CD4-positive, alpha-beta memory T cell (primary cell): ENCODE measurements around the gene PLXND1. TPM values are rescaled to one million over a fixed set of nuclear protein-coding genes. Genes with fewer than 3 reads are reported as not detected.
"Not testable (repeated sequence)": the region's sequence is repeated elsewhere in the genome, so short reads cannot be mapped to it uniquely, and the experiment has no call there.

Experiments used
- CTCF ChIA-PET: fragments of 350-600 bp; sonication (Branson Sonifier 250); formaldehyde crosslinking; loops from one replicate; lab custom pipeline; 2021; ENCODE audit warnings: inconsistent platforms; ENCODE audit not compliant: partially characterized antibody; lab: Charles Lee
- POLR2A ChIA-PET: fragments of 350-600 bp; sonication (Branson Sonifier 250); formaldehyde crosslinking; loops from one replicate; lab custom pipeline; 2021; ENCODE audit not compliant: partially characterized antibody; lab: Charles Lee
- DNase-seq, 5 donors: peaks; one replicate each; pipeline versions ENCODE4 v3.0.0 to v3.0.0-alpha.2; 2020 to 2022; ENCODE audit warnings: mixed read lengths in 1 of 5
- H3K27ac ChIP-seq: one replicate; pipeline ENCODE4 v1.7.0; 2013; ENCODE audit warnings: low read depth, low read length
- H3K27me3 ChIP-seq: 2 replicates; pipeline ENCODE4 v1.7.0; 2013; ENCODE audit warnings: mild to moderate bottlenecking, low read length, moderate library complexity; ENCODE audit not compliant: insufficient read depth
- H3K36me3 ChIP-seq: 2 replicates; pipeline ENCODE4 v1.7.0; 2013; ENCODE audit warnings: mild to moderate bottlenecking, low read length, moderate library complexity; ENCODE audit not compliant: insufficient read depth
- H3K4me1 ChIP-seq: 2 replicates; pipeline ENCODE4 v1.7.0; 2013; ENCODE audit warnings: mild to moderate bottlenecking, low read length, moderate library complexity; ENCODE audit not compliant: insufficient read depth
- H3K4me3 ChIP-seq, 2 donors: one replicate each; pipeline ENCODE4 v1.7.0; 2013; ENCODE audit warnings: low read length in 2 of 2, mild to moderate bottlenecking in 1 of 2
- H3K9me3 ChIP-seq, 2 donors: one replicate each; pipeline ENCODE4 v1.7.0; 2013; ENCODE audit warnings: low read length in 2 of 2, control low read depth in 1 of 2; ENCODE audit not compliant: control insufficient read depth in 1 of 2
- H3K27ac Mint-ChIP-seq, 7 donors: one replicate each; pipeline ENCODE4 v1.8.0; 2020 to 2021; ENCODE audit warnings: mixed read lengths in 7 of 7, mild to moderate bottlenecking in 6 of 7, inconsistent platforms in 3 of 7, moderate library complexity in 3 of 7
- H3K27me3 Mint-ChIP-seq, 2 donors: one replicate each; pipeline ENCODE4 v1.8.0; 2020 to 2021; ENCODE audit warnings: mixed read lengths in 2 of 2
- H3K36me3 Mint-ChIP-seq, 2 donors: one replicate each; pipeline ENCODE4 v1.8.0; 2020 to 2021; ENCODE audit warnings: mixed read lengths in 2 of 2, inconsistent platforms in 1 of 2, mild to moderate bottlenecking in 1 of 2
- H3K4me1 Mint-ChIP-seq, 4 donors: one replicate each; pipeline ENCODE4 v1.8.0; 2020 to 2021; ENCODE audit warnings: mixed read lengths in 4 of 4, mild to moderate bottlenecking in 1 of 4
- H3K4me3 Mint-ChIP-seq, 8 donors: one replicate each; pipeline ENCODE4 v1.8.0; 2020 to 2021; ENCODE audit warnings: mixed read lengths in 8 of 8, mild to moderate bottlenecking in 7 of 8, moderate library complexity in 6 of 8, inconsistent platforms in 3 of 8
- H3K9me3 Mint-ChIP-seq, 8 donors: one replicate each; pipeline ENCODE4 v1.8.0; 2020 to 2021; ENCODE audit warnings: mixed read lengths in 8 of 8, mild to moderate bottlenecking in 5 of 8, inconsistent platforms in 3 of 8, moderate library complexity in 1 of 8
- intact Hi-C: fragments of 100-400 bp; cut with micrococcal nuclease; formaldehyde crosslinking; loops from one replicate; pipeline ENCODE4 v1.15.1; 2023
- polyA plus RNA-seq, 2 donors: library from polyadenylated mRNA; unstranded; fragments of 300-500 nt; fragmentation: Illumina TruSeq; gene quantifications; one replicate each; pipeline ENCODE4 v1.2.3, GENCODE V29; 2021
- total RNA-seq, 2 experiments: library from RNA; stranded (reverse); gene quantifications; one replicate each; pipeline ENCODE4 v1.2.3, GENCODE V29; 2021

The PLXND1 gene
- total and polyA plus RNA-seq, 4 experiments from 2014 or later, result 0.03 to 72.5 (median 40.1) TPM

GRCh38 chr3:129648391-129648790 lies 41.9 kb upstream of the PLXND1 start:
- H3K36me3 Mint-ChIP-seq, result peaks cover 16 to 18% of the 10 kb centered on the region in 2 donors

GRCh38 chr3:129645286-129645685 lies 38.8 kb upstream of the PLXND1 start:
- intact Hi-C loops, result no loop called here
- Mint-ChIP-seq H3K36me3 (peaks cover 5 to 8% of the 10 kb centered on the region in 2 donors), H3K4me3 (peak overlapping the region in 1 of 8 donors; percentile 1), H3K9me3 (no peaks in the 10 kb centered on the region), H3K27me3 (no peaks in the 10 kb centered on the region), H3K27ac (no peak overlapping the region), H3K4me1 (peaks cover 0 to 3% (median 1%) of the 10 kb centered on the region in 4 donors)
- Histone ChIP-seq H3K9me3 (no peaks in the 10 kb centered on the region), H3K27ac (no peak overlapping the region), H3K36me3 (no peaks in the 10 kb centered on the region), H3K4me1 (no peaks in the 10 kb centered on the region), H3K4me3 (no peak overlapping the region), H3K27me3 (no peaks in the 10 kb centered on the region)
- DNase-seq, result no peak
- CTCF ChIA-PET, result no interaction called here
- POLR2A ChIA-PET, result no interaction called here

More at GRCh38 chr3:129648391-129648790, 41.9 kb upstream of the PLXND1 start:
- no peak overlapping the region for H3K4me3 Mint-ChIP-seq
- peaks cover 0 to 4% (median 1%) of the 10 kb centered on the region in 4 donors for H3K4me1 Mint-ChIP-seq
- no peaks in the 10 kb centered on the region for H3K9me3 ChIP-seq
- peak overlapping the region in 1 of 7 donors; percentile 3 for H3K27ac Mint-ChIP-seq
- no peak overlapping the region for H3K4me3 ChIP-seq
- no peaks in the 10 kb centered on the region for H3K27me3 ChIP-seq
- H3K27ac ChIP-seq, result no peak overlapping the region
- H3K9me3 Mint-ChIP-seq, result no peaks in the 10 kb centered on the region
- intact Hi-C loops, result no loop called here
- no peaks in the 10 kb centered on the region for H3K27me3 Mint-ChIP-seq
- POLR2A ChIA-PET, result no interaction called here
- no peaks in the 10 kb centered on the region for H3K4me1 ChIP-seq
- H3K36me3 ChIP-seq, result no peaks in the 10 kb centered on the region
- CTCF ChIA-PET, result interaction anchor here (0.7 to 4.6 kb wide), 6 partner anchors 11 to 299 kb away, joined by 3 to 20 read pairs (median 6); no protein-coding TSS in a partner anchor
- no peak for DNase-seq

- Histone ChIP-seq H3K27me3 (no peaks in the 10 kb centered on the region), H3K9me3 (no peaks in the 10 kb centered on the region), H3K4me1 (no peaks in the 10 kb centered on the region), H3K4me3 (no peak overlapping the region), H3K36me3 (no peaks in the 10 kb centered on the region), H3K27ac (no peak overlapping the region)
- H3K4me3 Mint-ChIP-seq, result no peak overlapping the region
- intact Hi-C loops, result no loop called here
- peaks cover 4 to 5% of the 10 kb centered on the region in 2 donors for H3K36me3 Mint-ChIP-seq
- H3K4me1 Mint-ChIP-seq, result no peaks in the 10 kb centered on the region
- ChIA-PET CTCF (no interaction called here), POLR2A (no interaction called here)
- no peaks in the 10 kb centered on the region for H3K27me3 Mint-ChIP-seq
- H3K9me3 Mint-ChIP-seq, result no peaks in the 10 kb centered on the region
- DNase-seq, result no peak
- H3K27ac Mint-ChIP-seq, result no peak overlapping the region
Observed at GRCh38 chr3:129644836-129645235, 38.4 kb upstream of the PLXND1 start.

GRCh38 chr3:129641567-129642260 lies 35.2 kb upstream of the PLXND1 start:
- H3K36me3 Mint-ChIP-seq, H3K4me3 Mint-ChIP-seq, H3K27ac ChIP-seq, H3K27me3 ChIP-seq, intact Hi-C loops, CTCF ChIA-PET, H3K36me3 ChIP-seq, H3K27ac Mint-ChIP-seq, H3K9me3 Mint-ChIP-seq, H3K4me1 Mint-ChIP-seq, DNase-seq, POLR2A ChIA-PET, H3K4me3 ChIP-seq, H3K27me3 Mint-ChIP-seq, H3K4me1 ChIP-seq, H3K9me3 ChIP-seq: not testable (repeated sequence)

- H3K27me3 Mint-ChIP-seq, intact Hi-C loops, H3K27me3 ChIP-seq, H3K9me3 ChIP-seq, H3K9me3 Mint-ChIP-seq, POLR2A ChIA-PET, H3K4me3 Mint-ChIP-seq, DNase-seq, H3K36me3 Mint-ChIP-seq, H3K4me1 Mint-ChIP-seq, H3K27ac ChIP-seq, H3K4me1 ChIP-seq, H3K4me3 ChIP-seq, H3K36me3 ChIP-seq, CTCF ChIA-PET: not testable (repeated sequence)
- peak overlapping the region in 1 of 7 donors; percentile 9 for H3K27ac Mint-ChIP-seq
Observed at GRCh38 chr3:129640985-129641384, 34.5 kb upstream of the PLXND1 start.

- Histone ChIP-seq H3K4me3 (no peak overlapping the region), H3K27ac (no peak overlapping the region), H3K4me1 (no peaks in the 10 kb centered on the region), H3K9me3 (no peaks in the 10 kb centered on the region), H3K36me3 (no peaks in the 10 kb centered on the region), H3K27me3 (no peaks in the 10 kb centered on the region)
- Mint-ChIP-seq H3K36me3 (no peaks in the 10 kb centered on the region), H3K27me3 (peaks cover 5% of the 10 kb centered on the region in 2 donors), H3K9me3 (peaks cover 0 to 4% (median 0%) of the 10 kb centered on the region in 8 donors), H3K4me3 (no peak overlapping the region), H3K4me1 (peaks cover 0 to 2% (median 0%) of the 10 kb centered on the region in 4 donors), H3K27ac (no peak overlapping the region)
- no peak for DNase-seq
- ChIA-PET CTCF (no interaction called here), POLR2A (no interaction called here)
- intact Hi-C loops, result no loop called here
Observed at GRCh38 chr3:129638481-129638880, 32.0 kb upstream of the PLXND1 start.

- Mint-ChIP-seq H3K27me3 (peaks cover 5% of the 10 kb centered on the region in 2 donors), H3K9me3 (peaks cover 0 to 4% (median 0%) of the 10 kb centered on the region in 8 donors), H3K36me3 (no peaks in the 10 kb centered on the region), H3K27ac (no peak overlapping the region), H3K4me1 (peaks cover 0 to 2% (median 0%) of the 10 kb centered on the region in 4 donors), H3K4me3 (no peak overlapping the region)
- no peaks in the 10 kb centered on the region for H3K27me3 ChIP-seq
- DNase-seq, result no peak
- H3K36me3 ChIP-seq, result no peaks in the 10 kb centered on the region
- H3K4me1 ChIP-seq, result no peaks in the 10 kb centered on the region
- ChIA-PET CTCF (no interaction called here), POLR2A (no interaction called here)
- H3K4me3 ChIP-seq, result no peak overlapping the region
- no peak overlapping the region for H3K27ac ChIP-seq
- intact Hi-C loops, result no loop called here
- H3K9me3 ChIP-seq, result no peaks in the 10 kb centered on the region
Observed at GRCh38 chr3:129636082-129636481, 29.6 kb upstream of the PLXND1 start.
